ENCODE measurements around the gene DDAH2.

DDAH2 gene

GRCh38 chr6:31690231-31691077 is 38.6 kb downstream of the DDAH2 start:
- CTCF ChIA-PET: interaction anchor here (0.7 to 6.1 kb wide), 9 partner anchors 8 to 144 kb away, joined by 3 to 26 read pairs (median 4); partner anchors contain the start of genes ATP6V1G2, LY6G5C and LY6G6D
- TF ChIP-seq, protein P1, sequence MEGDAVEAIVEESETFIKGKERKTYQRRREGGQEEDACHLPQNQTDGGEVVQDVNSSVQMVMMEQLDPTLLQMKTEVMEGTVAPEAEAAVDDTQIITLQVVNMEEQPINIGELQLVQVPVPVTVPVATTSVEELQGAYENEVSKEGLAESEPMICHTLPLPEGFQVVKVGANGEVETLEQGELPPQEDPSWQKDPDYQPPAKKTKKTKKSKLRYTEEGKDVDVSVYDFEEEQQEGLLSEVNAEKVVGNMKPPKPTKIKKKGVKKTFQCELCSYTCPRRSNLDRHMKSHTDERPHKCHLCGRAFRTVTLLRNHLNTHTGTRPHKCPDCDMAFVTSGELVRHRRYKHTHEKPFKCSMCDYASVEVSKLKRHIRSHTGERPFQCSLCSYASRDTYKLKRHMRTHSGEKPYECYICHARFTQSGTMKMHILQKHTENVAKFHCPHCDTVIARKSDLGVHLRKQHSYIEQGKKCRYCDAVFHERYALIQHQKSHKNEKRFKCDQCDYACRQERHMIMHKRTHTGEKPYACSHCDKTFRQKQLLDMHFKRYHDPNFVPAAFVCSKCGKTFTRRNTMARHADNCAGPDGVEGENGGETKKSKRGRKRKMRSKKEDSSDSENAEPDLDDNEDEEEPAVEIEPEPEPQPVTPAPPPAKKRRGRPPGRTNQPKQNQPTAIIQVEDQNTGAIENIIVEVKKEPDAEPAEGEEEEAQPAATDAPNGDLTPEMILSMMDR (IDR thresholded peaks at IDR 0.05; ENCODE audit: control extremely low read depth, extremely low read depth, low read depth, missing control alignments): no peak
- no peak for DNase-seq (ENCODE audit: extremely low spot score)
- POLR2A ChIA-PET: interaction anchor here (0.6 kb wide), 1 partner anchor 130 kb away, joined by 10 read pairs; no protein-coding TSS in a partner anchor

DNA sequence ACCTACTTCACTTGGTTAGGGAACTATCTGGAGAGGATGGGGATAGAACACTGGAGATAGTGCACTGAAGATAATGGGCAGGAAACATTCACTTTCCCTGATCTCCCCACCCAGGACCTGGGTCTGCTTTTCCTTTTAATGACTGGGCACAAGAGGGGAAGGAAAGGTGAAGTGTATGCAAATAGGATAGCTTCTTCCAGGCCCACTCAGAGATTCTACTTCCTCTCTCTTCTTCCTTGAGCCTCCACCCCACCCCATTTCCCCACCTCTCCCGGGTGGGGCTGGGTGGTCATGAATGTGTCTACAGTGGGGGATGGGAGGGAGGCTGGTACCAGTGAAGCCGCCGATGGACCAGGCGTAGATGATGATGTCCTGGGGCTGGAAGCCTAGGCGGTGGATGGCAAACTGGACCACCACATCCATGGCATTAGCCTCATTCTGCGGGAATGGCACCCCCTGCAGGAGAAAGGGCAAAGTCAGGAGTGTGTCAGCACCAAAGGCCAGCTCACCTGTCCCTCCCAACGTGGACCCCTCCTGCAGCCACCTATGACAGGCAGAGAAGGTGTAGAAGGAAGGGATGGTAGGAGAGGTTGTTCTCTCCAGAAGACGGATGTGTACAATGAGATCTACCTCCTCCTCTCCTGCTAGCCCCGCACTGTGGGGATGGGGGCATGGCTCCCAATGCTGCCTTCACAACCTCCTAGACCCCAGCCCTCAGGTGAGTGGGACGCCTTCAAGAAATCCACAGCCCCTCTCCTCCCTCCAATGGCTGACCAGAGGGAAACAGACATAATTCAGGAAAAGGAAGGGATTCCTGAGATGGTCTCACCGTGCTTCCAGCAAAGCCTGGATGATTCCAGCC is 39.6 kb downstream of the DDAH2 start:
- DNase-seq (ENCODE audit: extremely low spot score): no peak
- ChIA-PET CTCF (interaction anchor here (1.0 to 5.9 kb wide), 8 partner anchors 9 to 69 kb away, joined by 3 to 20 read pairs (median 4); partner anchors contain the start of genes ABHD16A, LY6G5C and LY6G6D), POLR2A (no interaction called here)
- TF ChIP-seq, protein P1 (IDR thresholded peaks at IDR 0.05; ENCODE audit: control extremely low read depth, extremely low read depth, low read depth, missing control alignments): no peak

- no peak for DNase-seq (ENCODE audit: extremely low spot score)
- ChIA-PET CTCF (interaction anchor here (1.1 to 5.9 kb wide), 3 partner anchors 8 to 264 kb away, joined by 4 to 20 read pairs (median 4); partner anchors contain the start of gene LY6G5C), POLR2A (no interaction called here)
- TF ChIP-seq, protein P1 (IDR thresholded peaks at IDR 0.05; ENCODE audit: control extremely low read depth, extremely low read depth, low read depth, missing control alignments): no peak
Observed at GRCh38 chr6:31687860-31688693, 41.0 kb downstream of the DDAH2 start.

GRCh38 chr6:31687321-31687720 is 41.8 kb downstream of the DDAH2 start:
- ChIA-PET CTCF (interaction anchor here (1.1 to 1.4 kb wide), 2 partner anchors 9 to 265 kb away, joined by 4 read pairs; no protein-coding TSS in a partner anchor), POLR2A (no interaction called here)
- no peak for DNase-seq (ENCODE audit: extremely low spot score)
- TF ChIP-seq, protein P1 (IDR thresholded peaks at IDR 0.05; ENCODE audit: control extremely low read depth, extremely low read depth, low read depth, missing control alignments): no peak

GRCh38 chr6:31686483-31686882 is 42.6 kb downstream of the DDAH2 start:
- no peak for DNase-seq (ENCODE audit: extremely low spot score)
- ChIA-PET CTCF (interaction anchor here (0.7 to 0.9 kb wide), 2 partner anchors 83 to 109 kb away, joined by 3 read pairs; partner anchors contain the start of gene VARS1), POLR2A (no interaction called here)
- TF ChIP-seq, protein P1 (IDR thresholded peaks at IDR 0.05; ENCODE audit: control extremely low read depth, extremely low read depth, low read depth, missing control alignments): no peak
